Ishikawa (cell line): ENCODE results near the gene ARSB.

Experiments used
- CEBPB ChIP-seq: IDR thresholded peaks from 2 replicates; pipeline ENCODE4 v1.6.1; 2012
- EP300 ChIP-seq: IDR thresholded peaks from 2 replicates; pipeline ENCODE4 v1.6.1; 2012; ENCODE audit warnings: borderline replicate concordance
- FOXM1 ChIP-seq: IDR thresholded peaks from 2 replicates; pipeline ENCODE4 v1.6.1; 2012; ENCODE audit warnings: low read depth, borderline replicate concordance
- NFIC ChIP-seq: IDR thresholded peaks from 2 replicates; pipeline ENCODE4 v1.6.1; 2012
- RAD21 ChIP-seq: IDR thresholded peaks from 2 replicates; pipeline ENCODE4 v1.6.1; 2012; ENCODE audit warnings: low read depth
- REST ChIP-seq: IDR thresholded peaks from 2 replicates; pipeline ENCODE4 v1.6.1; 2012; ENCODE audit warnings: low read depth, mild to moderate bottlenecking
- TAF1 ChIP-seq: IDR thresholded peaks from 2 replicates; pipeline ENCODE4 v1.6.1; 2012; ENCODE audit warnings: low read depth, mild to moderate bottlenecking
- YY1 ChIP-seq: IDR thresholded peaks from 2 replicates; pipeline ENCODE4 v1.6.1; 2012; ENCODE audit warnings: low read depth
- ZBTB7A ChIP-seq: IDR thresholded peaks from 2 replicates; pipeline ENCODE4 v1.6.1; 2012; ENCODE audit warnings: low read depth

DNA sequence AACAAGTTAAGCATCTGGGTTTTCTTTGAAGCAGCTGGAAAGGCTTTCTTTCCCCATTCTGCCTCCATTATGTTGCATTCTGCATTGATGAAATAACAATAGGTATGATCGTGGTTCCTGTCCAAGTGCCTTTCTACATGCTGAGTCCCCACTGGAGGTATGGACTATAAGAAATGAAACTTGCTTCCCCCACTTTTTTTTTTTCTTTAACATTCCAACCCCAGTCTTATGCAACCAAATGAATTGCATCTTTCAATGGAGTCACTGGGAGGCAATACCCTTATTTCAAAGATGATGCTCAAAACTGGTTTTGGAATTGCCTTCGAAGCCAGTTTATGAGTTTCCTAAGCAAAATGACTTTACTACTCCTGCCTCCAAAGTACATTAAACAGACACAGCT lies 58.9 kb downstream of the ARSB start:
- TF ChIP-seq EP300 (no peak), YY1 (no peak), CEBPB (no peak), NFIC (no peak), RAD21 (no peak), ZBTB7A (no peak), REST (no peak), FOXM1 (no peak), TAF1 (no peak)
